Breast epithelium (tissue), 4 donors: ENCODE data around the gene THADA. TPM values are rescaled to one million over a fixed set of nuclear protein-coding genes. Genes with fewer than 3 reads are reported as not detected.

ENCODE experiments used
- DNase-seq, 2 donors: peaks; one replicate each; pipeline ENCODE4 v3.0.0-alpha.2; 2019; ENCODE audit warnings: low spot score in 2 of 2
- H3K27ac ChIP-seq, 2 donors: fragments of 200-600 bp; sonication (generic) in 1 of 2; one replicate each; pipeline ENCODE4 v1.5.1; 2016 to 2019; ENCODE audit warnings: mild to moderate bottlenecking in 1 of 2
- H3K27me3 ChIP-seq, 2 donors: fragments of 200-600 bp; sonication (generic) in 1 of 2; one replicate each; pipeline versions ENCODE4 v1.5.1 to v1.6.0; 2017 to 2019; ENCODE audit warnings: control low read depth in 1 of 2, mild to moderate bottlenecking in 1 of 2
- H3K36me3 ChIP-seq: fragments of 200-600 bp; one replicate; pipeline ENCODE4 v1.5.1; 2019
- H3K4me1 ChIP-seq, 2 donors: fragments of 200-600 bp; sonication (generic); one replicate each; pipeline ENCODE4 v1.5.1; 2016 to 2019; ENCODE audit warnings: control low read depth in 1 of 2
- H3K4me3 ChIP-seq, 3 donors: fragments of 200-600 bp; sonication (generic); 1 replicate in 2 of 3; 2 replicates in 1 of 3; pipeline ENCODE4 v1.5.1; 2016 to 2019; ENCODE audit warnings: mild to moderate bottlenecking in 3 of 3, moderate library complexity in 2 of 3
- H3K9me3 ChIP-seq, 2 donors: fragments of 200-600 bp; sonication (generic) in 1 of 2; one replicate each; pipeline ENCODE4 v1.5.1; 2016 to 2019; ENCODE audit warnings: control low read depth in 1 of 2
- CTCF ChIP-seq, 3 donors: fragments of 450-650 bp; IDR thresholded peaks; one replicate each; pipeline ENCODE4 v1.5.1; 2016 to 2017; ENCODE audit warnings: antibody characterized with exemption in 3 of 3, mild to moderate bottlenecking in 3 of 3, moderate library complexity in 3 of 3
- POLR2A ChIP-seq: fragments of 450-650 bp; IDR thresholded peaks from one replicate; pipeline ENCODE4 v1.6.1; 2016; ENCODE audit warnings: antibody characterized with exemption, mild to moderate bottlenecking, moderate library complexity
- POLR2AphosphoS5 ChIP-seq, 3 donors: sonication (generic); formaldehyde crosslinking; IDR thresholded peaks; one replicate each; pipeline ENCODE4 v1.6.1; 2017; ENCODE audit warnings: antibody characterized with exemption in 3 of 3
- intact Hi-C: fragments of 100-400 bp; cut with DNase I; formaldehyde crosslinking; loops from one replicate; pipeline ENCODE4 v1.15.1; 2023; ENCODE audit warnings: low total_unique reads
- total RNA-seq, 3 donors: library from RNA; depleted of rRNA; stranded (reverse); fragments of >200 nt; gene quantifications; one replicate each; pipeline ENCODE4 v1.1.0, GENCODE V29; 2016

Gene THADA
- total RNA-seq, 3 donors from 2014 or later = 41.1 to 60.6 (median 49.5) TPM

- Histone ChIP-seq H3K4me1 (no peaks in the 10 kb centered on the region), H3K27ac (no peak overlapping the region), H3K27me3 (no peaks in the 10 kb centered on the region), H3K9me3 (no peaks in the 10 kb centered on the region), H3K4me3 (no peak overlapping the region), H3K36me3 (no peaks in the 10 kb centered on the region)
- TF ChIP-seq POLR2A = no peak
- no peak for DNase-seq
- intact Hi-C loops = no loop called here
These were observed 409.0 kb downstream of the THADA start for GRCh38 chr2:43186679-43187374.

DNA sequence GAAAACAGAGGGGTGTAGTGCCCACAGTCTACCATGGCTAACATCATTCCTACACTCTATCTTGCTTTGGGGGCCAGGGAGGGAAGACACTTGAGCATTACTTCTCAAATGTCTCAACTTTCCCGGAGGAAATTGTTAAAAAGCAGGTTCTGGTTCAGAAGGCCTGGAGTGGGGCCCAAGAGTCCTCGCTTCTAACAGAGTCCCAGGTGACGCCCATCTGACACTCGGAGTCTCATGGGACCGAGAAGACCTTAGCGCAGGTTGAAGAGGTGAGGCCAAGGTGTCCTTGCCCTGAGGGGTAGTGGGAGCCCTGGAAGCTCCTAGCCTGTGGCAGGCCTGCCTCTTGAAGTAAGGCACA lies 409.5 kb downstream of the THADA start:
- TF ChIP-seq CTCF (IDR thresholded peaks at IDR 0.05) (no peak), POLR2A (no peak), POLR2AphosphoS5 (IDR thresholded peaks at IDR 0.05) (no peak)
- intact Hi-C loops = no loop called here
- no peak overlapping the region for H3K4me3 ChIP-seq
- no peaks in the 10 kb centered on the region for H3K27me3 ChIP-seq
- H3K4me1 ChIP-seq = no peaks in the 10 kb centered on the region
- no peaks in the 10 kb centered on the region for H3K36me3 ChIP-seq
- DNase-seq = no peak
- no peak overlapping the region for H3K27ac ChIP-seq
- H3K9me3 ChIP-seq = no peaks in the 10 kb centered on the region

DNA sequence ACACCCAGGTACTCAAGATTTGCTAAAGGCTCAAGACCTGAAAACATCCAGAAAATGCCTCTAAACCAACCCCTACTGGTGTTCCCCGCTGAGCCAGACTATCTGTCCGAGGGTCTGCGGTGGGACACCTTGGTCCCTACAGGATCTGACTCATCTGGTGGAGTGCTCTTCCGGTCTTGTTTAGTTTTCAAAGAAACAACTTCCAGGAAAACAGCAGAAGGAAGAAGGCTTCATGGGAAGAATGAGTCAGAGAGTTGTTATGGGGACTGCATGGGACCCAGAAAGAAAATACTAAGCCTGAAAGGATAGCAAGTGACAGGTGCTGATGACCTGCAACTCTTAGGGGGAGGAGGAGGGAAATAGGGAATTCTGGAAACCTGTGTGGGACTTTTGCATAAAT lies 410.7 kb downstream of the THADA start:
- no peaks in the 10 kb centered on the region for H3K4me1 ChIP-seq
- H3K27ac ChIP-seq = no peak overlapping the region
- H3K9me3 ChIP-seq = no peaks in the 10 kb centered on the region
- no peak for DNase-seq
- no peak overlapping the region for H3K4me3 ChIP-seq
- H3K27me3 ChIP-seq = no peaks in the 10 kb centered on the region
- intact Hi-C loops = no loop called here
- TF ChIP-seq POLR2A = no peak
- TF ChIP-seq POLR2AphosphoS5 (IDR thresholded peaks at IDR 0.05) = no peak
- TF ChIP-seq CTCF (IDR thresholded peaks at IDR 0.05) = no peak
- no peaks in the 10 kb centered on the region for H3K36me3 ChIP-seq

DNA sequence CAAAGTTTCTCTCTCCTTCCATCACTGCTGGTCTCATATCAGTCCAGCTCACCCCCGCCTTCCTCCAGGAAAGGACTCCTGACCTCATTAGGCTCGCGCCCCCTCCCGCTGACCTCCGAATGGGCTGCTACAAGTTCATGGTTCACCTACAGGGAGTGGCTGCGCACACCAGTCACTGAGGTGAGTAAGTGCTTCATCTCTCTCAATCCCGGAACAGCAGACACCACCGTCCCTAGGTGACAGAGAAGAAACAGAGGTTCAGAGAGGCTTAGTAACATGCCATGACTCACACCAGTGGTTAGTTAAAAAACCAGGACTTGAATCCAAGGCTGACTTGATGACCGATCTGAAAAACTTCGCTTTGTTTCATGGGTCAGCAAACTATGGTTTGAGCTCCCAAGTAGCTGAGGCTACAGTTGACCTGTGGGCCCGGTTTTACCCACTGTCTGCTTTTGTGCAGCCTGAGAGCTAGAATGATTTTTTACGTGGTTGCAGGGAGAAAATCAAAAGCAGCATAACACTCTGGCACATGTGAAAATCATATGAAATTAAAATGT lies 411.4 kb downstream of the THADA start:
- Histone ChIP-seq H3K27ac (no peak overlapping the region), H3K4me1 (no peaks in the 10 kb centered on the region), H3K9me3 (no peaks in the 10 kb centered on the region), H3K27me3 (no peaks in the 10 kb centered on the region), H3K4me3 (no peak overlapping the region), H3K36me3 (no peaks in the 10 kb centered on the region)
- intact Hi-C loops = no loop called here
- DNase-seq = no peak
- no peak for TF ChIP-seq POLR2A
- TF ChIP-seq CTCF (IDR thresholded peaks at IDR 0.05) = no peak
- TF ChIP-seq POLR2AphosphoS5 (IDR thresholded peaks at IDR 0.05) = no peak

GRCh38 chr2:43183743-43184142 lies 412.1 kb downstream of the THADA start:
- Histone ChIP-seq H3K9me3 (no peaks in the 10 kb centered on the region), H3K36me3 (no peaks in the 10 kb centered on the region), H3K4me1 (peaks cover 0 to under 1% of the 10 kb centered on the region in 2 donors), H3K27me3 (no peaks in the 10 kb centered on the region), H3K27ac (no peak overlapping the region), H3K4me3 (no peak overlapping the region)
- no peak for TF ChIP-seq CTCF (IDR thresholded peaks at IDR 0.05)
- TF ChIP-seq POLR2AphosphoS5 (IDR thresholded peaks at IDR 0.05) = no peak
- no peak for TF ChIP-seq POLR2A
- no peak for DNase-seq
- intact Hi-C loops = no loop called here
